HTR-8/SVneo (cell line): Measurements from ENCODE around the gene CRTC3.
"Not testable (repeated sequence)": the region's sequence is repeated elsewhere in the genome, so short reads cannot be mapped to it uniquely, and the experiment has no call there.

Source experiments
- DNase-seq: peaks from one replicate; pipeline ENCODE4 v3.0.0; 2011; ENCODE audit warnings: low spot score, mixed read lengths; ENCODE audit not compliant: insufficient read length
- FAIRE-seq: peaks from 2 replicates; lab custom pipeline; 2011; peaks lifted over from hg19 to GRCh38; lab: Jason Lieb, UNC

CRTC3 gene

DNA sequence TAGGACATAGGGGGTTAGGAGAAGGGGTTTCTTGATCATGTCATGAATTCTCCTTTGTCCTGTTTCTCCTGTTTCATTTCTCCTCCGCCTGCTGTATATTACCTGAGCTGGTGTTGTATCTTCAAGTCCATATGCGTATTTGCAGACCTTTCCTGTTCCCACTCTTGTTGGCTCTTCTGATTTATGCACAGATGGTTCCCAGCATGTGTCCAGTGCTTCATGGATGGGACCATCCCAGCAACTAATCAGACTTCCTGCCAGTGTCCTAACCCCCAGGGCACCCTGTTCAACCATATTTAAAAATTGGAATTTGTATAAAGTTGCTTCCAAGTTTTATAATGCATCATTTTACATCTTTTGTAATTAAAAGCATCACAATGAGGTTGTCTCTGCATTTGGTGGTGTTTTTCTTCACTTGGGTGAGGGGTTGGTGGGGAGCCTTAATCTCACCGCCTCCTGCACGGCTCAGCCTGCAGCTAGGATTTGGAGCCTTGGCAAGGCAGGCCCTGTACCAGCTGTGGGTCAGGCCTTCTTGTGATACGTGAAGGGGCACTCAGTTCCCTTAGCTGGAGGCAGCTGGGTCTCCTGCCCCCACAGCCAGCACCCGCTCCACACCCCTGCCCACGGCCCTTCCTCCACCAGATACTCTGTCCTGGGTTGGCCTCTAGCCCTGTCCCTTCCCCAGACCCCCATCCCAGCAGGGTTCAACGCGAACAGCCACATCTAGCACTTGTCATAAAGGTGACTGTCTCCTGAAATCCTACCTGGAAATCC lies 115.4 kb downstream of the CRTC3 start:
- FAIRE-seq (no peak), DNase-seq (no peak)

DNA sequence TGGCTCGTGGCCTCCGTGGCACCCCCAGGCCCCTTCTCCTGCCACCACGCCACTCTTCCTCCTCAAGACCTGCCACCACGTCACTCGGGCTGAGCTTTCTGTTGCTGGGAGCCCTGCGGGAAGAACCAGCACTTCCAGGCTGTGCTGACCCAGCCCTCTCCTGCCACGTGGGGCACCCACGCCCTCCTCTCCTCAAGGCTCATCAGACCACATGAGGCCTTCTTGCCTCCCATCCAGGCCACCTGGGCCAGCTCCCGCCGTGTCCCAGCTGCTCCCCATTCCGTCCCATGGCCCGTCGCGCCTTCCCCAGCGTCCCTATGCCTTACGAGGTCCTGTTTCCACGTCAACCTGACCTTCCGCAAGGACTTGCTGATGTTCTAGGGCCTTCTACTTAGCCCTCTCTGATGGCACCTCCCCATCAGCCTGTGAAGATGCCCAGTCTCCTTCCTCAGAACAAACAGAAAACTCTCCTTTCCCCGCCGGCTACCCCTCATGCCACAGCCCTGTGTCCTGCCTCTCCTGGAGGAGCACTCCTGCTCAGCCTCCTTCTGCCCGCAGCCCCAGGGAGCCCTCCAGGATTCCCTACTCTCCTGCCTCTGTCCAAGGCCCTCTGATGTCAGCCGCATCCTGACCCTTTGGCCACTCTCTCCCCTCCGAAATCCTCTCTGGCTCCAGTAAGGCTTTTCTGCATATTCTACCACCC lies 116.3 kb downstream of the CRTC3 start:
- no peak for DNase-seq
- FAIRE-seq, result no peak

DNA sequence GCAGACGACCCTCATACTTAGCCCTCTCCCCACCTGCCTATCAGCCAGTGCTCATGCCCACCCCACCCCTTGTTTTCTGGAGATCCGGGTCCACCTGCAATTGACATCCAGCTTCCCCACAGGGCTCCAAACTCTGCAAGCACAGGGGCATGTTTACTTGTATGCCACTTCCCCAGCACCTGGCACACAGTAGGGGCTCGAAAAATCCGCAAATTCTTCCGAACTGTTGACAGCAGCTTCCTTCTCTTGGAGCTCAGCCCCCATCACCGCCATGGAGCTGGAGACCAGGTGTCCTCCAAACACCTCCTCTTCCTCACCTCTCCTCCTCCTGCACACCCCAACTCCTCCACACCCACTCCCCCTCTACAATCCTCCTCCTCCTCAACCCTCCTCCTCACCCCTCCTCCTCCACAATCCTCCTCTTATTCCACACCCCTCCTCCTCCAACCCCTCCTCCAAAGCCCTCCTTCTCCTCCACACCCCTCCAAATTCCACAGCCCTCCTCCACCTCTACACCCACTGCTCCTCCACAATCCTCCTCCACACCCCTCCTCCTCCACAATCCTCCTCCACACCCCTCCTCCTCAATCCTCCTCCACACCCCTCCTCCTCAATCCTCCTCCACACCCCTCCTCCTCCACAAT lies 117.1 kb downstream of the CRTC3 start:
- no peak for DNase-seq
- FAIRE-seq, result no peak

GRCh38 chr15:90647326-90647725 lies 117.6 kb downstream of the CRTC3 start:
- FAIRE-seq (no peak), DNase-seq (no peak)

DNA sequence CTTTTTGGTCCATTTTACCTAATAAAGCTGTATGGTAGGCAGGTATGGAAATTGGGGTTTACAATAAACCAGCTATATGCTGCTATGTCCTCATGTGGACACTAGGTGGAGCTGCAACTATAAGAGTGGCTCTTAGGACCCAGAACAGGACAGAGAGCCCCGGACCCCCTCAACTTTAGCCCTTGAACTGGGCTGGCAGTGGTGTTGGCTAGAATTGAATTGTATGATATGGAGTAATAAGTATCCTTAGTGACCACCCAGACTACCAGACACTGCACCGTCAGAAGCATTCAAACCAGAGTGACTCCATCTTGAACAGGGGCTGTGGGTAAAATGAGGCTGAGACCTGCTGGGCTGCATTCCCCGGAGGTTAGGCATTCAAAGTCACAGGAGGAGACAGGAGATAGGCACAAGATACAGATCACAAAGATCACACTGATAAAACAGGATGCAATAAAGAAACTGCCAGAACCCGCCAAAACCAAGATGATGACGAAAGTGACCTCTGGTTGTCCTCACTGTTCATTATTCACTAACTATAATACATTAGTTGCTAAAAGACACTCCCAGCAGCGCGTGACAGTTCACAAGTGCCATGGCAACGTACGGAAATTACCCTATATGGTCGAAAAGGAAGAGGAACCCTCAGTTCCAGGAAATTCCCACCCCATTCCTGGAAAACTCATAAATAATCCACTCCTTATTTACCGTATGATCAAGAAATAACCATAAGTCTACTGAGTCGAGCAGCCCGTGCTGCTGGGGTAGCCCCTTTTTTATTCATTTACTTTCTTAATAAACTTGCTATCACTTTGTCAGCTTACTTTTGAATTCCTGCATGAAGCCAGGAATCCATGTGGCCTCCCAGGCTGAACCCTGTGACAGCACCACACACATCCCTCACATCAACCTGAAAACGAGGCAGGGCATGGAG lies 118.7 kb downstream of the CRTC3 start:
- peak; percentile 69 for DNase-seq
- FAIRE-seq, result no peak

GRCh38 chr15:90650117-90650955 lies 120.6 kb downstream of the CRTC3 start:
- DNase-seq, result no peak
- FAIRE-seq, result no peak

DNA sequence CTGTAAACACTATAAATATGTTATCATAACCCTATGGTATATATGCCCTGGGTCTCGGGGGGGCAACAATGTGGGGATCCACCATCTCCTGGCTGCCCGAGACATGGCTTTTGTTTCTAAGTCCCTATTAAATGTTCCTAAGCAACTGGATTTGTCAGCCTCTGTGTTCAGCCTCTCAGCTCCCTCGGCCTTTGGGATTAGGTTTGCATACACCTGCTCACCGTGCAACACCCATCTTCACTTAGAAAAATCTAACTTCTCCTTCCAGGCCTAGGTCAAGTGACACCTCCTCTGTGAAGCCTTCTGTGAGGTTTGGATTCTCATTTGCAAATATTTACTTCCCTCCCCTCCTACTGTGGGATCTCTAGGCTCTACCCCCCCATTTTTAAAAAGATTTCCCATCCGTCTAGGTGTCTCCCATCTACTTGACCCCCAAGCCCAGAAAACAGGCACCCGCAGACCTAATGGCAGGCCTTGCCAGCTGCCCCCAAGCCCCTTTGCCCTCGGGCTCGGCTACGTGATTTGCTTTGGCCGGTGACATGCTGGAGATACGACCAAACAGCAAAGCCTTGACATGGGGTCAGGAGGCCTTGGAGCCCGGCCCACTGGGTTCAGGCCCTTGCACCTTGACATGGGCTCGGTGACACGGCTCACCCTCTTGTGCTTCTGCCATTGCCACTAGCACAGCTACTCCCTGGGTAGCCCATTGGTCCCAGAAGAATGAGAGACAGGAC lies 121.4 kb downstream of the CRTC3 start:
- DNase-seq (no peak), FAIRE-seq (no peak)

DNA sequence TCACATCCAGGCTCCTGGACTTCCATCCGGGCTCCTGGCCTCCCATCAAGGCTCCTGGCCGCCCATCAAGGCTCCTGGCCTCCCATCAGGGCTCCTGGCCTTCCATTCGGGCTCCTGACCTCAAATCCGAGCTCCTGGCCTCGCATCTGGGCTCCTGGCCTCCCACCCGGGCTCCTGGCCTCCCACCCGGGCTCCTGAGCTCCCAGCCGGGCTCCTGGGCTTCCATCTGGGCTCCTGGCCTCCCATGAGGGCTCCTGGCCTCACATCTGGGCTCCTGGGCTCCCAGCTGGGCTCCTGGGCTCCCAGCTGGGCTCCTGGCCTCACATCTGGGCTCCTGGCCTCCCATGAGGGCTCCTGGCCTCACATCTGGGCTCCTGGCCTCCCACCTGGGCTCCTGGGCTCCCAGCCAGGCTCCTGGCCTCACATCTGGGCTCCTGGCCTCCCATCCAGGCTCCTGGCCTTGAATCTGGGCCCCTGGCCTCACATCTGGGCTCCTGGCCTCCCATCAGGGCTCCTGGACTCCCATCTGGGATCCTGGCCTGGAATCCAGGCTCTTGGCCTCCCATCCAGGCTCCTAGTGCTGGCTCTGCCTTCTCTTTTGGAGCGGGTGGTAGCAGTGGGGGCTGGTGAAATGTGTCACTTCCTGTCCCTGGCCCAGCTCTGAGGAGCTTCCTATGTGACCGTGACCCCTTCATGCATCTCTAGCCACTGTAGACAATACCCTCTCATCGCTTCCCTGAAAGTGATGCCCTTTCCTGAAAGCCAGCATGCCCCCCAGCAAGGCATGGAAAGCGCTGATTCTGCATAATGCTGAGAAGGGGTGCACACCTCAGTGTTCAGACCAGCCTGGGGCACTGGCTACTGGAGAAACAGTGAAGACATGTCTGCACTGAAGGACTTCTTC lies 124.8 kb downstream of the CRTC3 start:
- FAIRE-seq (no peak), DNase-seq (no peak)

- DNase-seq, FAIRE-seq: not testable (repeated sequence)
These were observed 127.9 kb downstream of the CRTC3 start for GRCh38 chr15:90657520-90658172.

DNA sequence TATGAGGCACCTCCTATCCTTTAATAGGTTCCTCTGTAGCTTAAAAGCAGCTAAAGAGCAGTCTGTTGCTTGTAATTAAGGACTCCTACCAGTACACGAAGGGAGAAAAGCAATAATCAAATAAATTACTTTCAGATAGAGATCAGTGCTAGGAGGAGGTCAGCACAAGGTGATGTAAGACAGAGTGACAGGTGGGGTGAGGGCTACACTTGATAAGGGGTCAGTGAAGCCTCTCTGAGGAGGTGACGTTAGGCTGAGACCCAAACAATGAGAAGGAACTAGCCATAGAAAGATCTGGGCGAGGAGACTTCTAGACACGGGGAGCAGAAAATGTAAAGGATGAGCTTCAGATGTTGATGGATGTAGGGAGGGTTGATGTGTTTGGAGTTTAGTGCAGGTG lies 129.8 kb downstream of the CRTC3 start:
- FAIRE-seq (no peak), DNase-seq (no peak)

DNA sequence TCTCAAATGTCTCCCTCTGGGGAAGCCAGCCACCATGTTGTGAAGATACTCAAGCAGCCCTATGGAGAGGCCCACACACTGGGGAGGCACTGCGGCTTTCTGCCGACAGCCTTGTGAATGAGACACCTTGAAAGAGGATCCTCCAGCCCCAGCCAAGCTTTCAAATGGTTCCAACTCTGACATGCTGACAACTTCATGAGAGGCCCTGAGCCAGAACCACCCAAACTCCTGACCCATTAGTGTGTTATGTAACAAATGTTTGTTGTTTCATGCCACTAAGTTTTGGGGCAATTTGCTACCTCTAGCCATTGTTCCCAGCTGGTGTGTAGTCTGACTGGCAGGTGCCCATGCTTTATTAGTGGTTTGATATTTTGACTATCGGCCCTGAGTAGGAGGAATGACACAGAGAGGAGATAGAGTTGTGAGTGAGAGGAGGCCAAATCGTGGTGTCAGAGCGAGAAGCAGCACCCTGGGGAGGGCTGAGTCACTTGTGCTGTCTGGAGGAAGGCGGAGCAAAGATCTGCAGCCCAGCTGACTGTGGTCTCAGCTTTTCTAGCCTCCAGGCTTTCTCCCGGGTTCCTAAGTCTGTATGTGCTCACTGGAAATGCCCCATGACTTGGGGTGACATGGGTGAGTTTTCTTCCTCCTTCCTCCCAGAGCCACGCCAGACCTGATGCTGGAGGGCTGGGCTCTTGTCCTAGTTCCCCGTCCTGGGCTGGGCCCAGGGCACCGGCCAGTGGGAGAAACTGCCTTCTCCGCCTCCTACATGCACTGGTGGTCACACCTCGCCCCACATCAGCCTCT lies 130.7 kb downstream of the CRTC3 start:
- FAIRE-seq (no peak), DNase-seq (peak; percentile 78)

- DNase-seq, FAIRE-seq: not testable (repeated sequence)
These were observed 131.2 kb downstream of the CRTC3 start for GRCh38 chr15:90660999-90661330.

DNA sequence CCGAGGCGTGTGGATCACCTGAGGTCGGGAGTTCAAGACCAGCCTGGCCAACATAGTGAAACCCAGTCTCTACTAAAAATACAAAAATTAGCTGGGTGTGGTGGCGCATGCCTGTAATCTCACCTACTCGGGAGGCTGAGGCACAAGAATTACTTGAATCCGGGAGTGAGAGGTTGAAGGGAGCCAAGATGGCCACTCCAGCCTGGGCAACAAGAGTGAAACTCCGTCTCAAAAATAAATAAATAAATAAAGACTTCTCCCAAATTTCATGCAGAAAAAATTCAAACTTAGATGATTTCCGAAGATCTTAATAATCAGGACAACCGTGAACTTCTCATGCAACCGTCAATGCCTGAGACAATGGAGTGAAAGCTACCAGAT lies 134.3 kb downstream of the CRTC3 start:
- FAIRE-seq, result not testable (repeated sequence)

GRCh38 chr15:90664650-90665287 lies 135.0 kb downstream of the CRTC3 start:
- no peak for DNase-seq
- FAIRE-seq, result no peak

More for the DNA sequence above, 134.3 kb downstream of the CRTC3 start:
- not testable (repeated sequence) for DNase-seq

DNA sequence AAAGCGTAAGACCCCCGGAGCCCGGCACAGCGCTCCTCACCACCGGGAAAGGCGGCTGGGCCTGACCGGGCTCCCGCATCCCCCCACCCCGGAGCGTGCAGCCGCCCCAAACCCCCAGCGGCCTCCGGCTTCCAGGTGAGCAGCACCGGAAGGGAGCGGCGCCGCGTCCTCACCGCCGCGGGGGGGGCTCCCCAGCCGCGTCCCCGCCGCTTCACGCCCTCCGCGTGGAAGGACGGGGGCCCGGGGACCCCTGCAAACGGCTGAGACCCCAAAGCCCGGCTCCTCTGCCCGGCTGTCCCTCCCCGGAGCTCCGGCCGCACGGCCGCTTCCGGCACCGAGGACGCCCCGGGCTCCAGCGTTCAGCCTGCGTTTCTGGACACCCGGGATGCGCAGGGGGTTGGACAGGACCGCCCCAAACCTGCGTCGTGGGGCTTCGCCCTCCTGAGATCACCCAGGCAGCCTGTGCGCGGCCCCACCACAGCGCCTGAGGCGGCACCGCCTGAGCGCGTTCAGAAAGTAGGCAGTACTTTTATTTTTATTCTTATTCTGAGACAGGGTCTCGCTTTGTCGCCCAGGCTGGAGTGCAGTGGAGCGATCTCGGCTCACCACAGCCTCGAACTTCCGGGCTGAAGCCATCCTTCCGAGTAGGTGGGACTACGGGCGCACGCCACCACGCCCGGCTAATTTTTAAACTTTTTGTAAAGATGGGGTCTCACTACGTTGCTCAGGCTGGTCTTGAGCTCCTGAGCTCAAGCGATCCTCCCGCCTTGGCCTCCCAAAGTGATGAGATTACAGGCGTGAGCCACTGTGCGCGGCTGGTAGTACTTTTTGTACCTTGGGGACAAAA lies 135.8 kb downstream of the CRTC3 start:
- FAIRE-seq, result no peak
- peak; percentile 73 for DNase-seq
